ENCODE data around the gene SEMA3F. TPM values are rescaled to one million over a fixed set of nuclear protein-coding genes. Genes with fewer than 3 reads are reported as not detected.

SEMA3F gene
- polyA plus RNA-seq, 1 experiment = 11.4 TPM

DNA sequence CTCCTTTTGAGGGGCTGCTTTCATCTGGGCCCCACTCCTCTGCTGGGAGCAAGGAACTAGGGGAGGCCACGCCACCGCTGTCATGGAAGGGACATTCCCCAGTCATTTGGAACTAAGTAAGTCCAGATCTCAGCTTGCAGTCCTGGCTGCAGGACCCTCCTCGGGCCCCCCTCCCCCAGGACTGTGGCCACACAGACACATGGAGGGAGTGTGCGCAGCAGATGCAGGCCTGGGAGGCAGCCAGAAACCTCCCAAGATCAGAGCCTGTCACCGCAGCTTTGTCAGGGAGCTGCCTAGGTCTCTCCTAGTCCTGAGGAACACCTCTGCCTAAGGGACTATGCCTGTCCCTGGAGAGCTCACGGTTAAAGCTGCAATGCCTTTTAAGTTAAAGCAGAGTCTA is 7.3 kb upstream of the SEMA3F start:
- TF ChIP-seq, protein P1, sequence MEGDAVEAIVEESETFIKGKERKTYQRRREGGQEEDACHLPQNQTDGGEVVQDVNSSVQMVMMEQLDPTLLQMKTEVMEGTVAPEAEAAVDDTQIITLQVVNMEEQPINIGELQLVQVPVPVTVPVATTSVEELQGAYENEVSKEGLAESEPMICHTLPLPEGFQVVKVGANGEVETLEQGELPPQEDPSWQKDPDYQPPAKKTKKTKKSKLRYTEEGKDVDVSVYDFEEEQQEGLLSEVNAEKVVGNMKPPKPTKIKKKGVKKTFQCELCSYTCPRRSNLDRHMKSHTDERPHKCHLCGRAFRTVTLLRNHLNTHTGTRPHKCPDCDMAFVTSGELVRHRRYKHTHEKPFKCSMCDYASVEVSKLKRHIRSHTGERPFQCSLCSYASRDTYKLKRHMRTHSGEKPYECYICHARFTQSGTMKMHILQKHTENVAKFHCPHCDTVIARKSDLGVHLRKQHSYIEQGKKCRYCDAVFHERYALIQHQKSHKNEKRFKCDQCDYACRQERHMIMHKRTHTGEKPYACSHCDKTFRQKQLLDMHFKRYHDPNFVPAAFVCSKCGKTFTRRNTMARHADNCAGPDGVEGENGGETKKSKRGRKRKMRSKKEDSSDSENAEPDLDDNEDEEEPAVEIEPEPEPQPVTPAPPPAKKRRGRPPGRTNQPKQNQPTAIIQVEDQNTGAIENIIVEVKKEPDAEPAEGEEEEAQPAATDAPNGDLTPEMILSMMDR (IDR thresholded peaks at IDR 0.05; ENCODE audit: insufficient read depth, low read depth, low read length) = no peak
- ChIA-PET POLR2A (no interaction called here), CTCF (interaction anchor here (1.4 kb wide), 1 partner anchor 9 kb away, joined by 5 read pairs; no protein-coding TSS in a partner anchor)
- H3K4me3 ChIP-seq (ENCODE audit: low read depth, low read length) = no peak overlapping the region
- H3K27me3 ChIP-seq (ENCODE audit: control insufficient read depth, insufficient read depth, low read length) = no peaks in the 10 kb centered on the region
- DNase-seq (ENCODE audit: low read depth) = no peak
- H3K36me3 ChIP-seq (ENCODE audit: control insufficient read depth, insufficient read depth, low read length) = no peaks in the 10 kb centered on the region

DNA sequence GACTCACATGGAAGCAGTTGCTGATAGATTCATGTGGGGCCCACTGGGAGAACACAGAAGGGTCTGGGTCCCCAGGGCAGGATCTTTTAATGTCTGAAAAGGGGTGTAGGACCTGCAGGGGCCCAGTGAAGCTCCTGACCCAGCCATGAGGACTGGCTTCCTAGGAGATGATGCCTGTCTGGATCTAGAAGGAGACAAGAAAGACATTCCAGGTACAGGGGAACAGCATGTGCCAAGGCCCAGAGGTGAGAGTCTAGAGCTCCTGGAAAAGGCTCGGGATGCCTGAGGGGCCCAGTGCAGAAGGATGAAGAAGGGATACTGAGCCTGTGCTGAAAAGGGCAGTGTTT is 4.7 kb upstream of the SEMA3F start:
- Histone ChIP-seq H3K4me3 (ENCODE audit: low read depth, low read length) (no peak overlapping the region), H3K27me3 (ENCODE audit: control insufficient read depth, insufficient read depth, low read length) (peaks cover 4% of the 10 kb centered on the region; the same call in 1 of the 2 replicates), H3K36me3 (ENCODE audit: control insufficient read depth, insufficient read depth, low read length) (no peaks in the 10 kb centered on the region)
- TF ChIP-seq, protein P1 (IDR thresholded peaks at IDR 0.05; ENCODE audit: insufficient read depth, low read depth, low read length) = no peak
- DNase-seq (ENCODE audit: low read depth) = no peak
- ChIA-PET POLR2A (no interaction called here), CTCF (interaction anchor here (0.7 to 2.1 kb wide), 4 partner anchors 20 to 96 kb away, joined by 3 to 4 read pairs (median 4); no protein-coding TSS in a partner anchor)

DNA sequence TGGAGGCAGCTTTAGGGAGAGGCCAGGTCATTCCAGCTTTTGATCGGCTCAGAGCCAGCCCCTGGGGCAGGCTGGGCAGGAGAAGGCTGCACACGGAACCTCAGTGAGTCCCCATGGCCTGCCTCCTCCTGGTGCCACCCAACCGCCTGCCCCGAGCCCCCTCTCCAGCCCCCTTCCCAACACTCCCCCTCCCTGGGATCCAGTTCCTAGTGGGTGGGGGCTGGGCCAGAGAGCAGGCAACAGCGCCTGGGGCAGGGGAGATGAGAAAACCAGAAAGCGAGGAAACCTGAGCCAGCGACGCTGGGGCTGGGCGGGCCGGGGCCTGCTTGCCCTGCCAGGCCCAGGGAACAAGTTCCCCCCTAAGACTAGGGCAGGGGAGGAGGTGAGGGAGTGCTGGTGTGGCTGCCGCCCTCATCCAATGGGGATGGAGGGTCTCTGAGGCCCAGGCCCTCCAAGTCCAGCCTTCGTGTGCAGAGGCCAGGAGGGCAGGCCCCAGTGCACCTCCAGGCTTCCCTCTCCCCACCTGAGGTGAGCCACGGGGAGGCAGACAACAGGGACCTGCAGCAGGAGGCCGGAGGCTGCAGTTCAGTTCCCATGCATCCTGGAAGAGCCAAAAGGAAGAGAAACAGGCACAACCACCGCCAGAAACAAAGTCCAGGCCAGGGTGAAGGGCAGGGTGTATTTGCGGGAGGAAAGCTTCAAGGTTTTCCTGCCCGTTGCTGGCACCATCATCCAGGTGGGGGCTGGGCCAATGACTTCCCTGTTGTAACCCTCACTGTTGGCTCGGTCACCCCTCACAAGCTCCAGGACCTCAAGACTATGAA is 4.0 kb upstream of the SEMA3F start:
- H3K27me3 ChIP-seq (ENCODE audit: control insufficient read depth, insufficient read depth, low read length) = peaks cover 4% of the 10 kb centered on the region; the same call in 1 of the 2 replicates
- no peak for DNase-seq (ENCODE audit: low read depth)
- no peaks in the 10 kb centered on the region for H3K36me3 ChIP-seq (ENCODE audit: control insufficient read depth, insufficient read depth, low read length)
- ChIA-PET POLR2A (no interaction called here), CTCF (interaction anchor here (0.6 to 2.1 kb wide), 4 partner anchors 29 to 39 kb away, joined by 3 to 4 read pairs (median 4); no protein-coding TSS in a partner anchor)
- TF ChIP-seq, protein P1 (IDR thresholded peaks at IDR 0.05; ENCODE audit: insufficient read depth, low read depth, low read length) = no peak
- H3K4me3 ChIP-seq (ENCODE audit: low read depth, low read length) = no peak overlapping the region

DNA sequence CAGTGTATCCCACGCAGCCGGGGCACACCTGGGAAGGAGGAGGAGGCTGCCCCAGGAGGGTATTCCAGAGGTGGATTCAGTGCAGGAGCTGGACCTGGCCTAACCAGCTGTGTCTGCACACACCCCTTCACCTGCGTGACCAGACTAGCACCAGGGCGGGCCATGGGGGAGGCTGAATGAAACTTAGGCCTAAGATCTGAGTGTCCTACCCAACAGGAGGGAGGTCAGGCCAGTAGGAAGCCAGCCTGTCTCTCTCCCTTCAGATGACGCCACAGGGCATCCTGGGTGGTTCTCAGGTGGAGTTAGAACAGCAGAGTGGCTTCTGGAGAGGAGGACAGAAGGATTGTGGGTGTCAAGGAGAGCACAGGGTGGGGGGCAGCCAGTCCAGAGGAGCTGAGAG is 3.4 kb upstream of the SEMA3F start:
- no peak for DNase-seq (ENCODE audit: low read depth)
- Histone ChIP-seq H3K27me3 (ENCODE audit: control insufficient read depth, insufficient read depth, low read length) (peaks cover 4% of the 10 kb centered on the region; the same call in 1 of the 2 replicates), H3K36me3 (ENCODE audit: control insufficient read depth, insufficient read depth, low read length) (no peaks in the 10 kb centered on the region), H3K4me3 (ENCODE audit: low read depth, low read length) (no peak overlapping the region)
- ChIA-PET CTCF (interaction anchor here (0.6 to 0.8 kb wide), 3 partner anchors 29 to 38 kb away, joined by 3 to 4 read pairs (median 3); no protein-coding TSS in a partner anchor), POLR2A (no interaction called here)
- TF ChIP-seq, protein P1 (IDR thresholded peaks at IDR 0.05; ENCODE audit: insufficient read depth, low read depth, low read length) = no peak

DNA sequence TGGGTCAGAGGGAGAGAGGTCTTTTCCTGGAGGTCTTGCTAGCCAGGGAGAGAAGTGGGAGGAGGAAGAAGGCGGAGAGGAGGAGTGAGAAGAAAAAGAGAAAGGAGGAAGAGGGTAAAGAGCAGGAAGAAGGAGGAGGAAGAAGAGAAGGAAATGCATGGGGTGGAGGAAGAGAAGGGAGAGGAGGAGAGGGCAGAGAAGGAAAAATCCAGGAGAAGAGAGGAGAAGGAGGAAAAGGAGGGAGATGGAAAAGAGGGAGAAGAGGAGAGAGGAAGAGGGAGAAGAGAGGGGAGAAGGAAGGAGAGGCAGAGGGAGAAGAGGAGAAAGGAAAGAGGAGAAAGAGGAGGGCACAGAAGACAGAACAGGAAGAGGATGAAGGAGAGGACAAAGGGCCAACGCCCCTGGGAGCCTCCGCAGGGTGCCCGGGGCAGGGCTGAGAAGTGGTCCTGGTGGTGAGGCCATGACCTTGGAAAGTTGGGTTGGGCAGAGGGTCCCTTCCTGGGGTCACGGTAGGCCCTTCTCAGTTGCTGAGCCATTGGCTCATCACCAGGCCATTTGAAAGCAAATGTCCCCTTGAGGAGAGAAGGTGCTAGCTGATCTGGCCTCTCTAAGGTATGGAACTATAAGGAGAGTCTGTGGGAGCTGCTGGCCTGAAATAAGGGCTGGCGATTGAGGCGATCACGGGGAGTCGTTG is 1.2 kb upstream of the SEMA3F start:
- DNase-seq (ENCODE audit: low read depth) = no peak
- Histone ChIP-seq H3K27me3 (ENCODE audit: control insufficient read depth, insufficient read depth, low read length) (peaks cover 4% of the 10 kb centered on the region; the same call in 1 of the 2 replicates), H3K4me3 (ENCODE audit: low read depth, low read length) (no peak overlapping the region), H3K36me3 (ENCODE audit: control insufficient read depth, insufficient read depth, low read length) (no peaks in the 10 kb centered on the region)
- POLR2A ChIA-PET = no interaction called here
- TF ChIP-seq, protein P1 (IDR thresholded peaks at IDR 0.05; ENCODE audit: insufficient read depth, low read depth, low read length) = no peak
- CTCF ChIA-PET = interaction anchor here (0.5 to 1.4 kb wide), 4 partner anchors 18 to 148 kb away, joined by 3 to 4 read pairs (median 4); no protein-coding TSS in a partner anchor

Measured in BJ (cell line).